A549 (cell line): ENCODE data around the gene UMAD1. TPM values are rescaled to one million over a fixed set of nuclear protein-coding genes. Genes with fewer than 3 reads are reported as not detected.

Experiments
- ATAC-seq, 2 experiments: fragments of 200-7000 bp in 1 of 2; fragments of >200 bp in 1 of 2; cut with Nextera tagmentation in 1 of 2; cut with Tn5 transposase in 1 of 2; 3 replicates each; pipeline versions ENCODE4 v1.8.0 to v1.9.1; 2018 to 2020; ENCODE audit warnings: mild to moderate bottlenecking in 1 of 2, moderate library complexity in 1 of 2
- CTCF ChIA-PET: fragments of 300-600 bp; sonication (Branson Sonifier 250); formaldehyde crosslinking; extraction: SDS; loops from one replicate; lab custom pipeline; 2021; ENCODE audit warnings: antibody characterized with exemption, inconsistent platforms; lab: Yijun Ruan, JAX
- POLR2A ChIA-PET: fragments of 350-600 bp; formaldehyde crosslinking; extraction: SDS; loops from one replicate; lab custom pipeline; 2021; ENCODE audit warnings: antibody characterized with exemption, inconsistent platforms; lab: Yijun Ruan, JAX
- DNase-seq, 2 experiments: peaks; one replicate each; pipeline versions ENCODE4 v3.0.0 to v3.0.0-alpha.2; 2011 to 2016; ENCODE audit warnings: low read depth in 1 of 2, low spot score in 1 of 2
- FAIRE-seq: peaks from 2 replicates; lab custom pipeline; 2011; peaks lifted over from hg19 to GRCh38; lab: Jason Lieb, UNC
- H3K27ac ChIP-seq, 2 experiments: fragments of >200 bp; sonication (Bioruptor Twin); formaldehyde crosslinking; 3 replicates each; pipeline ENCODE4 v1.5.1; 2016 to 2017
- H3K4me1 ChIP-seq: fragments of >200 bp; sonication (Bioruptor Twin); formaldehyde crosslinking; 3 replicates; pipeline ENCODE4 v1.6.1; 2016
- H3K4me2 ChIP-seq: fragments of >200 bp; sonication (Bioruptor Twin); formaldehyde crosslinking; 3 replicates; pipeline ENCODE4 v1.6.1; 2016
- H3K4me3 ChIP-seq: fragments of >200 bp; sonication (Bioruptor Twin); formaldehyde crosslinking; 3 replicates; pipeline ENCODE4 v1.5.1; 2016
- H3K9me3 ChIP-seq: fragments of >200 bp; sonication (Bioruptor Twin); formaldehyde crosslinking; 3 replicates; pipeline ENCODE4 v1.6.1; 2016
- ATOH8 ChIP-seq: fragments of 250-450 bp; sonication (Bioruptor Pico); IDR thresholded peaks from 2 replicates; pipeline ENCODE4 v1.5.0; 2020; ENCODE audit warnings: low read depth, mild to moderate bottlenecking, moderate library complexity
- CEBPB ChIP-seq, 2 experiments: fragments of >200 bp in 1 of 2; sonication (Bioruptor Twin) in 1 of 2; formaldehyde crosslinking in 1 of 2; IDR thresholded peaks; 2 replicates each; pipeline ENCODE4 v1.6.1; 2012 to 2016
- CTCF ChIP-seq: fragments of >200 bp; sonication (Bioruptor Twin); formaldehyde crosslinking; IDR thresholded peaks from 3 replicates; pipeline ENCODE4 v1.5.1; 2016
- EHMT2 ChIP-seq: fragments of 200-600 bp; sonication (generic); IDR thresholded peaks from 2 replicates; pipeline ENCODE4 v1.6.1; 2016; ENCODE audit warnings: antibody characterized with exemption, low read depth, mild to moderate bottlenecking, moderate library complexity
- FOSL2 ChIP-seq, 2 experiments: fragments of 450-650 bp in 1 of 2; fragments of >200 bp in 1 of 2; sonication (Bioruptor Twin) in 1 of 2; formaldehyde crosslinking; IDR thresholded peaks; 2 replicates each; pipeline versions ENCODE4 v1.5.0 to v1.6.1; 2016 to 2020; ENCODE audit warnings: mild to moderate bottlenecking in 1 of 2, moderate library complexity in 1 of 2
- FOXS1 ChIP-seq: fragments of 250-450 bp; sonication (Bioruptor Pico); IDR thresholded peaks from 2 replicates; pipeline ENCODE4 v1.5.0; 2020; ENCODE audit warnings: mild to moderate bottlenecking, moderate library complexity
- GATA3 ChIP-seq: IDR thresholded peaks from 2 replicates; pipeline ENCODE4 v1.6.1; 2012; ENCODE audit warnings: borderline replicate concordance
- HDAC2 ChIP-seq: fragments of 200-600 bp; sonication (generic); IDR thresholded peaks from 2 replicates; pipeline ENCODE4 v1.6.1; 2016
- HES2 ChIP-seq: fragments of >200 bp; sonication (Bioruptor Twin); formaldehyde crosslinking; IDR thresholded peaks from 2 replicates; pipeline ENCODE4 v1.6.1; 2016
- HEYL ChIP-seq: fragments of 250-450 bp; sonication (Bioruptor Pico); IDR thresholded peaks from 2 replicates; pipeline ENCODE4 v1.8.0; 2021; ENCODE audit warnings: mild to moderate bottlenecking, moderate library complexity
- HOXA7 ChIP-seq: fragments of 250-450 bp; sonication (Bioruptor Pico); IDR thresholded peaks from 2 replicates; pipeline ENCODE4 v1.5.0; 2020; ENCODE audit warnings: mild to moderate bottlenecking, moderate library complexity
- HOXB13 ChIP-seq: fragments of 250-450 bp; sonication (Bioruptor Pico); IDR thresholded peaks from 2 replicates; pipeline ENCODE4 v1.5.0; 2020; ENCODE audit warnings: low read depth, mild to moderate bottlenecking, moderate library complexity
- JUN ChIP-seq, 2 experiments: fragments of >200 bp; sonication (Bioruptor Twin); formaldehyde crosslinking; IDR thresholded peaks; 2 replicates in 1 of 2; 3 replicates in 1 of 2; pipeline ENCODE4 v1.6.1; 2016 to 2017
- KDM1A ChIP-seq: fragments of 200-600 bp; sonication (generic); IDR thresholded peaks from 2 replicates; pipeline ENCODE4 v1.6.1; 2016; ENCODE audit warnings: low read depth, mild to moderate bottlenecking
- MAX ChIP-seq: IDR thresholded peaks from 2 replicates; pipeline ENCODE4 v1.6.1; 2012
- MAZ ChIP-seq: fragments of 150-350 bp; IDR thresholded peaks from 2 replicates; pipeline ENCODE4 v1.6.1; 2014; ENCODE audit warnings: antibody characterized with exemption, low read depth, low read length, borderline replicate concordance
- NR3C1 ChIP-seq: fragments of >200 bp; sonication (Bioruptor Twin); formaldehyde crosslinking; IDR thresholded peaks from 3 replicates; pipeline ENCODE4 v1.6.1; 2017
- PBX3 ChIP-seq: IDR thresholded peaks from 2 replicates; pipeline ENCODE4 v1.6.1; 2012
- POLR2A ChIP-seq: IDR thresholded peaks from 2 replicates; pipeline ENCODE4 v1.6.1; 2012; ENCODE audit warnings: mild to moderate bottlenecking, low read length
- POLR2AphosphoS2 ChIP-seq: conservative IDR thresholded peaks from 2 replicates; pipeline ENCODE4 v1.6.1; 2012; ENCODE audit warnings: low read length, improper control_type of control experiment, inconsistent platforms
- RCOR1 ChIP-seq: fragments of 150-350 bp; IDR thresholded peaks from 2 replicates; pipeline ENCODE4 v1.6.1; 2014; ENCODE audit warnings: antibody characterized with exemption, low read length, low read depth
- RFX5 ChIP-seq: fragments of 450-650 bp; IDR thresholded peaks from 2 replicates; pipeline ENCODE4 v1.7.1; 2014; ENCODE audit warnings: antibody characterized with exemption, mild to moderate bottlenecking, moderate library complexity
- RNF2 ChIP-seq: fragments of 200-600 bp; sonication (generic); IDR thresholded peaks from 2 replicates; pipeline ENCODE4 v1.6.1; 2016; ENCODE audit warnings: low read depth, mild to moderate bottlenecking, antibody characterized with exemption, moderate library complexity, borderline replicate concordance
- SMC3 ChIP-seq: fragments of >200 bp; sonication (Bioruptor Twin); formaldehyde crosslinking; IDR thresholded peaks from 3 replicates; pipeline ENCODE4 v1.6.1; 2018; ENCODE audit warnings: inconsistent platforms
- SREBF2 ChIP-seq: fragments of 450-650 bp; IDR thresholded peaks from 2 replicates; pipeline ENCODE4 v1.6.1; 2014; ENCODE audit warnings: mild to moderate bottlenecking, moderate library complexity
- TP53 ChIP-seq: fragments of 250-450 bp; sonication (Bioruptor Pico); IDR thresholded peaks from 2 replicates; pipeline ENCODE4 v1.5.0; 2021; ENCODE audit warnings: mild to moderate bottlenecking, moderate library complexity
- ZC3H11A ChIP-seq: fragments of 450-650 bp; IDR thresholded peaks from 2 replicates; pipeline ENCODE4 v1.6.1; 2014; ENCODE audit warnings: antibody characterized with exemption, mild to moderate bottlenecking
- ZSCAN20 ChIP-seq: fragments of 250-450 bp; sonication (Bioruptor Pico); IDR thresholded peaks from 2 replicates; pipeline ENCODE4 v1.8.0; 2022; ENCODE audit warnings: mild to moderate bottlenecking, moderate library complexity
- WGBS: methylation state at CpG from one replicate; pipeline ENCODE4 v1.1.6; 2017; ENCODE audit errors: missing lambda C conversion rate; 5-methylcytosine and 5-hydroxymethylcytosine counted together
- polyA plus RNA-seq, 4 experiments: library from polyadenylated mRNA; depleted of rRNA in 3 of 4; stranded (reverse); fragments of >200 nt; fragmentation: RNase III in 1 of 4; extraction: RNeasy Plus Mini Kit Qiagen cat#74134 plus additional on column Dnase treatment in 1 of 4; gene quantifications; 2 replicates in 3 of 4; 3 replicates in 1 of 4; pipeline ENCODE4 v1.2.3, GENCODE V29; 2011 to 2017

UMAD1 gene
- polyA plus RNA-seq, 2 of the 4 experiments (the other 2 are of a cell fraction) = 21.4 to 46.4 TPM

GRCh38 chr7:7907306-7907705 is 266.8 kb downstream of the UMAD1 start:
- ATAC-seq = no peak
- FAIRE-seq = no peak

GRCh38 chr7:7908622-7909145 is 268.1 kb downstream of the UMAD1 start:
- no peak overlapping the region for H3K27ac ChIP-seq
- CTCF ChIA-PET = no interaction called here
- H3K4me1 ChIP-seq = peaks cover 8% of the 10 kb centered on the region; the same call in 2 of the 3 replicates
- DNase-seq (no peak), FAIRE-seq (no peak), ATAC-seq (no peak)
- H3K4me3 ChIP-seq = no peak overlapping the region
- POLR2A ChIA-PET = no interaction called here
- 59% methylated on average over 3 of the region's 3 CpGs for WGBS
- no peaks in the 10 kb centered on the region for H3K9me3 ChIP-seq
- H3K4me2 ChIP-seq = no peak overlapping the region
- TF ChIP-seq HES2 (no peak), ATOH8 (CRISPR knock-in tag) (no peak), SMC3 (no peak), JUN (IDR thresholded peaks at IDR 0.05) (no peak), HOXB13 (no peak), RFX5 (no peak), POLR2A (no peak), ZC3H11A (no peak), MAZ (no peak), KDM1A (no peak), EHMT2 (no peak), RNF2 (no peak), CTCF (no peak), HDAC2 (no peak), NR3C1 (no peak), MAX (no peak), TP53 (CRISPR knock-in tag) (no peak), SREBF2 (no peak)

More at GRCh38 chr7:7907306-7907705, 266.8 kb downstream of the UMAD1 start:
- 88% methylated on average over 2 of the region's 2 CpGs for WGBS
- Histone ChIP-seq H3K4me1 (peaks cover 8% of the 10 kb centered on the region; the same call in 2 of the 3 replicates), H3K27ac (no peak overlapping the region), H3K9me3 (no peaks in the 10 kb centered on the region), H3K4me2 (no peak overlapping the region), H3K4me3 (no peak overlapping the region)
- no peak for DNase-seq
- TF ChIP-seq PBX3 (no peak), CEBPB (IDR thresholded peaks at IDR 0.05) (0 out of 4 replicates have a peak, but pooled peaks of 1 of the 2 experiments have one; percentile 6)
- CTCF ChIA-PET = no interaction called here
- POLR2A ChIA-PET = no interaction called here

- Histone ChIP-seq H3K9me3 (no peaks in the 10 kb centered on the region), H3K4me3 (no peak overlapping the region), H3K4me2 (no peak overlapping the region), H3K27ac (no peak overlapping the region), H3K4me1 (peaks cover 8% of the 10 kb centered on the region; the same call in 2 of the 3 replicates)
- WGBS = 85% methylated on average over 4 of the region's 4 CpGs
- POLR2A ChIA-PET = no interaction called here
- no peak for TF ChIP-seq FOSL2 (IDR thresholded peaks at IDR 0.05)
- TF ChIP-seq FOSL2 (CRISPR knock-in tag; IDR thresholded peaks at IDR 0.05) = no peak
- TF ChIP-seq HES2 = no peak
- TF ChIP-seq SREBF2 = no peak
- TF ChIP-seq MAZ = no peak
- TF ChIP-seq ATOH8 (CRISPR knock-in tag) = no peak
- TF ChIP-seq CEBPB (IDR thresholded peaks at IDR 0.05) = no peak
- no peak for TF ChIP-seq RCOR1
- no peak for TF ChIP-seq GATA3
- no peak for TF ChIP-seq HEYL
- no peak for TF ChIP-seq RFX5
- no peak for TF ChIP-seq HDAC2
- TF ChIP-seq HOXB13 = no peak
- no peak for TF ChIP-seq POLR2AphosphoS2
- no peak for TF ChIP-seq KDM1A
- TF ChIP-seq FOXS1 = no peak
- no peak for TF ChIP-seq ZSCAN20 (CRISPR knock-in tag)
- TF ChIP-seq HOXA7 (CRISPR knock-in tag) = no peak
- no peak for TF ChIP-seq NR3C1
- DNase-seq = no peak
- CTCF ChIA-PET = interaction anchor here (1.3 kb wide), 1 partner anchor 21 kb away, joined by 3 read pairs; no protein-coding TSS in a partner anchor
- no peak for ATAC-seq
- no peak for FAIRE-seq
These were observed 268.8 kb downstream of the UMAD1 start for GRCh38 chr7:7909376-7909775.
